GM18526 (cell line): Measurements from ENCODE around the gene INHA.

Experiments
- POLR2A ChIP-seq: IDR thresholded peaks from 3 replicates; pipeline ENCODE4 v1.6.1; 2011; ENCODE audit not compliant: insufficient read length; ENCODE audit errors: extremely low read depth

Gene INHA

DNA sequence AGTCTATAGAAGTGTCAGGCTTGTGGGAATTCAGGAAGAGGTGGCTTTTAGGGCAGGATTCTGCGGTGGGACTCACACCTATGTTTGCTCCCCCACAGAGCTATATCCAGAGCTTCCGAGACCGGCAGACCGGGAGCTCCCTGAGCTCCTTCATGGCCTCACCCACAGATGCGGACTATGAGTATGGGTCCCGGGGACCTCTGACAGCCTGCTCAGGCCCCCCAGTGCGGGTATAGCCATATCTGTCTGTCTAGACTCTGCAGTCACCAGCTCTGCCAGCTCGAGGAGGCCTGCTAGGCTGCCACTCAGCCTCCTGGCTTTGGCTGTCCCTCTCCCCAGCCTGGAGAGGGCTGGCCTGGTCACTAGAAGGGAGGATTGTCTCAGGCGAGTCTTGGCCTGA lies 22.5 kb upstream of the INHA start:
- no peak for TF ChIP-seq POLR2A

DNA sequence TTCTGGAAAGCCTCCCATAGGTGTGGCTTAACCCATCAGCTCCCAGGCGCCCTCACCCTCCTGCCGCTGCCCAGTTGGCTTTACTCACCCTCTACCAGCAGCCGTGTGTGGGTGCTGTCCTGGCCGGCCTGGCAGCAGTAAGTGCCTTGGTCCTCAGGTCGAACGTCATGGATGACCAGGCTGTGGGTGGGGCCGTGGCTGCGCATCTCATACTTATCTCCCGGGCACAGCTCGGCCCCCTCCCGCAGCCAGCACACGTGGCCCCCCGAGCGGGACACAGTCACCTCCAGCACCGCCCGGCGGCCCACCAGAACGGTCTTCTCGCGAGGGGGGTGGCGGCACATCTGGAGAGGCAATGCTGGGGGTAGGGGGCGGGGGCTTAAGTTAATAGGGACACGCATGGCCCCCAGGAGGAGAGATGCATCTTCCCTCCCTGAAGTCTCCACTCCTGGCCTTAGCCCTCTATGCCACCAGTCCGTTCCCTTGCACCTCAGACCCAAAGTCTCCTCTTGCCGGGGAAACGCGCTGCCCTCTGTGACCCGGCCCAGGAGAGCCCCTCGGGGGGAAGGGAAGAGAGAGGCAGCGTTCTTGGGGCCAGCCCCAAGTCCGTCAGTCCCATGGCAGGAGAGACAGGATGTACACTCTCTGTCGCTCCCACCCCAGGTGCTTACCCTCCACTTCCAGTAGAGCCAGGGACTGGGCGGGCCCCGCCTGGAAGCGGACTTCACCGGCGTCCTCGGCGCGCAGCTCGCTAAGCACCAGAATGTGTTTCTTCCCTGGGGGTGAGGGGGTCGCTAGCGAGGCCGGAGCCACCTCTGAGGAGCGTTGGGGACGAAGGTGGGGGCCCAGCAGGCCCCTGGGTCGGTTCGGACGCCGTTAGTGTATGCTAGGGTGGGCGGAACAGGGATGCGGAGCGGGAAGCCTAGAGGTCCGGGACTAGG lies 20.4 kb upstream of the INHA start:
- TF ChIP-seq POLR2A, result no peak

DNA sequence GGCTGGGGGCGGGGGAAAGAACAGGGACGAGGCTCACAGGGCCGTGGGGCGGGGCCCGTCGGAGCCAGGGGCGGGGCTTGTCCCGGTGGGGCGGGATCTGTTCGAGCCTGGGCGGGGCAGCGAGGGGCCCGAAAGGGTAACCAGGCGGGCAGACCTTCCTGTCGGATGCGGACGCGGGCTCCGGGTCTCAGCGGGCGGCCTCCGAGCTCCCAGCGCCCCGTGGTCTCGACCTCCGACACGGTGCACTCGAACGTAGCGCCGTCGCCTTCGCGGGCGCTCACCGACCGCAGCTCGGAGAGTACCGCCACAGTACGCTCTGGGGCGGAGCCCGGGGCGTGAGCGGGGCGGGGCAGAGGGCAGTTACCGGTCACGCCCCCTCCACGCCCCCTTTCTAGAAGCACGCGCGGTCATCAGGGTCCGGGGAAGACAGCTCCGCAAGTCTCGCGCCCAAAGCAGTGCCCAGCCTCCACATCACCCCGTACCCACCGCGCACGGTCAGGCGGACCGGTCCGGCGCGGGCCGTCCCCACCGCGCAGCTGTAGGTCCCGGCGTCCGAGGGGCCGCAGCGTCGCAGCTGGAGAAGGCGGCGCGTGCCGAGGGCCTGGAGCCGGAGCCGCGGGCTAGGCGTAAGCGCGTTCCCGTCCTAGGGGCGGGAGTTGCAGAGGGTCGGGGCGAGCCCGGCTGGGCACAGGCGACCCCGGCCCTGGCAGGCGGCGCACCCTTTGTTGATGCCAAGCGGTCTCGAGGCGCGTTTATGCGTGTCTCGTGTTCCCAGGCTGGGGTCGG lies 19.5 kb upstream of the INHA start:
- no peak for TF ChIP-seq POLR2A

DNA sequence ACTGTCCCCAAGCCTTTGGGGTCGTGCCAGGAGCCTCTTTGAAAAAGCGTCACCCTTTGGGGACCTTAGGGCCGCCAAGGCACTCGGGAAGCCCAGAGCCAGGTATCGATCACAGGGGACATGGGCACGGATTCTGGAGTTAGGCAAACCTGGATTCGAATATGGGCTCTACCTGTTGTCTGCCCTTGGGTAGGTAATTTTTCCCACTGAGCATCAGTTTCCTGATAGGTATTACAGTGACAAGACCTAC lies 19.0 kb upstream of the INHA start:
- no peak for TF ChIP-seq POLR2A

DNA sequence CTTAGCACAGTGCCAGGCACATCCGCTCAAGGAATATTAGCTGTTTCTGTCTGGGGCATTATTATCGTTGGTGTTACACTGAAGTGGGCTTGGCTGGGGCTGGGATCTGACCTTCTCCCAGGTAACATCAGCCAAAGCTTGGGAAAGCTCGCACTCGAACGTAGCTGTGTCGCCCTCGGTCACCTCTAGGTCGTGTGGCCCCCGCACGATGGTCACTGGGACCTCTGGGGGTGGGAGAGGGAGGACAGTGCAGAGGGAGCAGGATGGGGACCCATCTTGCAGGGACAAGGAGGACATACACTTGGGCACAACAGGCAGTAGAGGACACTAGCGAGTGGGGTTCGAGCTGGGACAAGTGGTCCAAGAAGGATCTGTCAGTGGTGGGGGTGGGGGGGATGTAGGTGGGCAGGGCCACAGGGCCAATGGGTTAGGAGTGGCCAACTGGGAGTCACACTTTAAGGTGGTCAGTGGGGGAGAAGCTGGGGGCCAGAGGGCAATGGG lies 18.6 kb upstream of the INHA start:
- no peak for TF ChIP-seq POLR2A

DNA sequence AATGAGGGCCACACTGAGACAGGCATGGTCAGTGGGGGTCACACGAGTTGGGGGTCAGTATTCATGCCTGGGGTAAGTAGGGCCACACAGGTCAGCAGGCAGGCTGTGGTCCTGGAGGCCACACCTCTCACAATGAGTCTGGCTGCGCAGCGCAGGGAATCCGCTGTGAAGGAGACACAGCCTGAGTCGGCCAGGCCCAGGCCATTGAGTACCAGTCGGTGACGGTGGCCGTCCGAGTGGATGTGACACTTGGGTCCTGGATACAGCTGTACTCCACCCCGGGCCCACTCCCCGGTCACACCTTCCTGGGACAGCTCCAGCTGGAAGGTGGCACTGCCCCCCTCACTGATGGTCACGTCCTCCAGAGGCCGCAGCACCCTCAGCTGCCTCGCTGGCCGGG lies 17.8 kb upstream of the INHA start:
- no peak for TF ChIP-seq POLR2A

DNA sequence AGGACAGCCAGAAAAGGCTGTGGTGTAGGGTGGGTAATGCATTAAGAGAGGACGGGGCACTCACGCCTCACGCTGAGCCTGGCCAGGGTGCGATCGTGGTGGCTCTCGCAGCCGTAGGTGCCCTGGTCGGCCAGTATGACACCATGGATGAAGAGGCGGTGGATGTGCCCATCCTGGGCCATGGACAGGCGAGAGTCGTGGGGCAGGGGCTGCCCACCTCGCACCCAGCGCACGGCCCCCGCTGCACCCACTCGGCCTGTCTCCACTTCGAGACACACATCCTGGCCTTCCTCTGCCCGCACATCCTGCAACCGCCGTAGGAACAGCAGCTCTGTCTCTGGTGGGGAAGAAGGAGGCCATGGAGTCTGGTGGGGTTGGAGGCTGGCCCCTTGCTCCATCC lies 16.2 kb upstream of the INHA start:
- TF ChIP-seq POLR2A, result no peak

DNA sequence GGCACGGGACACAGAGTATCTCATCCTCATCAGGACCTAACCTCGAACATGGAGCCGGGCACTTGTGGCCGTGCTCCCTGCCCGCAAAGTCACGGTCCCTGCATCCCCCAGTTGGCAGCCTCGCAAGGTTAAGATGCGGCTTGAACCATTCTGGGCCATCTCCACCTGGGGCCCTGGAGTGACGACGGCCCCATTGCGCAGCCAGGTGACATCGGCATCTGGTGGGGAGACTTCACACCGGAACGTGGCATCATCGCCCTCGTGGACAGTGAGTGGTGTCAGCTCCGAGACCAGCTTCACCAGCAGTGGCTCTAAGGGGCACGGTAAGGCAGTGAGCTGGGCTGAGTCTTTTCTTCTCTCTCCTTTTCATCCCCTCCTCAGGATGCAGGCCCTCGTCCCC lies 15.7 kb upstream of the INHA start:
- TF ChIP-seq POLR2A, result no peak

DNA sequence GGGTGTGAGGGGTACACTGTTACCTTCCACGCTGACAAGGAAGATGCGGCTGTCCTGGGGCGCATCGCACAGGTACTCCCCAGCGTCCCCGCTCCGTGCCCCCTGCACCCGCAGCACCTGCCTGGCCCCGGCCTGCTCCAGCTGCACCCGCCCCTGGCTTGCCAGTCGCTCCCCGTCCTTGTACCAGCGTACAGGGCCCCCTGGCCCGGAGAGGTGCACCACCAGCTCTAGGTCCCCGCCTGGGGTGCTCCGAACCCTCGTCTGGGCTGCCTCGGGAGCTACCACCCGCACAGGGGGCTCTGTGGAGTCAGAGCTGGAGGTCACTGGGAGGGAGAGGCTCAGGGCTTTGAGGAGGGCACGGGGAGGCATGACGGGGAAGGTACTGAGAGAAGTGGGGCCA lies 14.8 kb upstream of the INHA start:
- TF ChIP-seq POLR2A, result no peak

DNA sequence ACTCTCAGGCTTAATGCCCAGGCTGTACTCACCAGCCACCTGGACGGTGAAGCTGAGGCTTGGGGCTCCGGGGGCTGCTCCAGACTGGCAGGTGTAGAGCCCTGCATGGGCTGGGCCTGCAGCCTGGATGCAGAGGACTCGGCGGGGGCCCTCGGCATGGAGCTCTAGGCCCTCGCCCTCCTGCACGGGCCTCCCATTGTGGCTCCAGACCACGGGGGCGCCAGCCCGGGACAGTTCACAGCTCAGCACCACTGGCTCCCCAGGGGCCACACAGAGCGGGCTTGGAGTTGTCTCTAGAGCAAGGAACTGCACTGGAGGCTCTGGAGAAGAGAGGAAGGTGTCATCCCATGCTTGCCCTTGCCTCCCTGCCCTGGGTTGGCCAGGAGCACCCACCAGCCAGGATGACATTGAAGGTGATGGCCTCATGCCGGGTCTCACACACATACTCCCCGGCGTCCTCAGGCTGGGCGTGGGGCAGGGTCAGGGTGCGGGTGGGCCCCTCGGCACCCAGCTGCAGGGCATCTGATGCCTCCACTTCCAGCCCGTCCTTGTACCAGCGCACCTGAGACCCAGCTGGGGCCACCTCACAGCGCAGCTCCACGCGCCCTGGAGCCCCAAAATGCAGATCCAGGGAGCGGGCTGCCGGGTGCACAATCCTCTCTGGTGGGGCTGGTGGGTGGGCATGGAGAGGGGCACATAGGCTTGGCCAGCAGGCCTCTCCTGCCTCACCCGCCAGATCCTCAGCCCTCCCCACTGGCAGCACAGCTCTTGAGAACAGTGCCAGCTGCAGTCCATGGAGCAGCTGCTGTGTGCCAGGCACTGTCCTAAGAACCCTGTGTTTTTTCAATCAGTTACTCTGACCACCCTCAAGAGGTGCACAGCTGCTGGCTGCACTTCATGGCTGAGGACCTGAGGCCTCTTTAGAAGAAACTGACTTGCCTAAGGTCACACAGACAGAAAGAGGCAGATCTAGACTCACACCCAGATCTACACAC lies 14.0 kb upstream of the INHA start:
- no peak for TF ChIP-seq POLR2A

DNA sequence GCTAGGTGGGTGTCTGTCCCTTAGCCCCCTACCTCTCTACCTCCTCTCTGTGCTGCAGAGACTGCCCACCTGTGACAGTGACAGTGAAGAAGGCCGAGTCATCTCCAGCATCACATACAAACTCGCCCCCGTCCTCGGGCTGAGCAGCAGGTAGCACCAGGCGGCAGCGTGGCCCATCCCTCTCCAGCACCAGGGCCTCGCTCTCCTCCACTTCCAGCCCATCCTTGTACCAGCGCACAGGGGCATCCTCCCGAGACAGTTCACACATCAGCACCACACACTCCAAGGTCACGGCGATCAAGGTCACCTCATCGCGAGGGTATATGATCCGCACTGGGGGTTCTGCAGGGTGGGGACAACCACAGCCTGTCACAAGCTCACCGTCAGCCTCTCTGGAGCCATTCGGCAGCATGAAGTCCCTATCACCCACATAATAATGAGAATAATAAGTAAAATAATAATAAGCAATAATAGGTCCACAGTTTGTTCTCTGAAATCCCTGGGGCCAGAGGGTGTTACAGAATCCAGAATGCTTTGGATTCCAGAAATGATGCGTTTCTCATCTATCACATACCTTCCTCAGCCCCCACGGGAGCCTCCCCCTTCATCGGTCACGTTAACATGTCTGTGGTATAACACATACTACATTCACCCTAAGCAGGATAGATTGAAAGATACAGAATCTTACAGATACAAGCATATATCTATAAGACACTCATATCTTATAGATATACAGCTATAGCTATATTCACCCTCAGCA lies 12.8 kb upstream of the INHA start:
- no peak for TF ChIP-seq POLR2A

DNA sequence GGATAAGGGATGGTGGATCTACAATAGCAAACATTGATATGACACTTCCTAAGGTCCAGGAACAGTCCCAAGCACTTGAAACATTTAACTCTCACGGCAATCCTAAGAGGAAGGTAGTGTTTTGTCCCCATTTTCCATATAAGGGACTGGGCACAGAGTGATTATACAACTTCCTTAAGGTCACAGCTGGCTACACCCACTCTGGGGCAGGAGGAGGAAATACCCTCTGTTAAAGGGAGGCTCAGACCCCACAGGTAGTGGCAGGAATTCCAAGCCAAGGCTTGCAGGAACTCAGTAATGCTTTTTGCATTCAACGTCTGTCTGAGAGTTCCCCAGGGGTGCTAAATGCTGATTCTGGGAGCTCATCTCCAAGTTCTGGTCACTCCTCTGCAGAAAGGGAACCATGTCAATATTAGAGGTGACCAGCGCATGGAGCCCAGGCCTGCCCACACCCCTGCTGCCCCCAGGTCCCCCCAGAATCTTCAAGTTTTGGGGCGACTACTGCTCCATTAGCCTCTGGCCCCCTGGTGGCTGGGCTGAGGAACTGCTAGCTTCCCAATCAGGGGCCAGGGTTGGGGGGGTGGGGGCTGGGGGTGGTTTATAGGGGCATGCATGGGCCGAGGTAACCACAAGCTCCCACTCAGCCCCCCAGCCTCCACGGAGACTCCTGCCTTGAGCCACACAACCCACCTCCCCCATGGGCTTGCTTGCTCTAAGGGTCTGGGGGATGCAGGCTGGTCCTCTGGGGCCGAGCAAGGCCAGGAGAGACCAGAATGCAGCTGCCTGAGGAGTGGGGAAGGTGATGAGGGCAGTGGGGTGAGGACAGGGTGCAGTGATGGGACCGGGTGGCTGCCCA lies 11.8 kb upstream of the INHA start:
- no peak for TF ChIP-seq POLR2A

DNA sequence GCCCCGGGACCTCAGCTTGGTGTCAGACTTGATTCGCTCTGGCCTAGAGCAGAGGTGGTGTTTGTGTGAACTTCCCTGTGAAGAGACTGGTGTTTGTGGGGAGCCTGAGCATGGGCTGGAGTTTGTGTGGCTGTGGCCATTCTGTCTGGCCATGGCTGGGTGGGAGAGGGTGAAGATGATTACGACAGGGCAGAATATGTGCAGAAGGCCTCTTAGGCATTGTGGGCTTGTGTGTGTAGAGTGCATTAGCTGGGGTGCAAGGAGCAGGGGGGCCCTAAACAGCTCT lies 11.3 kb upstream of the INHA start:
- TF ChIP-seq POLR2A, result no peak

DNA sequence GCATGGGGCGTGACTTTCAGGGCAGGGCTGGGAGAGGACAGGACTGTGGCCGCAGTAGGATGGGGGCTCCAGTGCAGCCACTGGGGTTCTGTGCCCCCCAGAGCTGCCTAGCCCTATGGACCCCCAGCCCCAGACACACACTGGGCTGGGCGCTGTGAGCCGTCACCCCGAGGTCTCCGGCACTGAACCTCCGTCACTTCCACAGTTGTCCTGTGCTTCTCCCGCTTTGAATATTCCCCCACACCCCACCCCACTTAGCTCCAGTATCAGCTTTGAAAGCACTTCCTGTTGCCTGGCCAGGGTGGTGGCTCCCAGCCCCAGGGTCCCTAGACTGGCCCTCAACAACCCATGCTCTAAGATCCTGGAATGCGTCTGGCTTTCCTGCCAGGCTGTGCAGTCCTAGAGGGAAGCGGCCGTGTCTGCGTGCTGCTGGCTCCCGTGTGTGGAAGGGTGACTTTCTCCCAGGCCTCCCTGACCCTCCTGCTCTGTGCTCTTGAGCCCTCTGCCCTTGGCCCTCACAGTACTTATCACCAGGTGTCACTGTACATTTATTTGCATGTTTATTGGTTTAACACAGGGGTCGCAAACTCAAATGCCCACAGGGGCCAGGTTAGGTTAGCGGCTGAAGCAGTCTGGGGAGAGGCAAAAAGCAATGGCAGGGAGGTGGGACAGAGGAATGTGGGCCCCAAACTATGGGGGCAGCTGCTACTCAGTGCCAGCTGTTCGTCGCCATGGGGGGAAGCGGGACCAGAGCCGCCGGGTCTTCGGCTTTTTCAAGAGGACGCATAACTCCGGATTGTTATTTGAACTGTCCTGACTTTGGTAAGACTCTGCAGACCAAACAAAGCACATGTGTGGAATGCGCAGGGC lies 10.7 kb upstream of the INHA start:
- no peak for TF ChIP-seq POLR2A
